Ureter (tissue), 1 donor: ENCODE results near the gene ERFE. TPM values are rescaled to one million over a fixed set of nuclear protein-coding genes. Genes with fewer than 3 reads are reported as not detected.
"Not testable (repeated sequence)": the region's sequence is repeated elsewhere in the genome, so short reads cannot be mapped to it uniquely, and the experiment has no call there.

Experiments
- DNase-seq: peaks from one replicate; pipeline ENCODE4 v3.0.0-alpha.2; 2020; ENCODE audit warnings: low spot score
- total RNA-seq: library from RNA; stranded (reverse); gene quantifications from one replicate; pipeline ENCODE4 v1.2.4, GENCODE V29; 2023
- donor health status: DM: yes; HTN: yes; CAD: no.

The ERFE gene
- 1.8 TPM for total RNA-seq

- no peak for DNase-seq
Measured at GRCh38 chr2:238158509-238159070, at the start of gene ERFE. TSS of gene ERFE (plus strand) at chr2:238158970. CDS start at chr2:238159008, 38 bp downstream.

GRCh38 chr2:238113611-238114010 lies 45.2 kb upstream of the ERFE start:
- DNase-seq = no peak

- DNase-seq = no peak
Measured at GRCh38 chr2:238114331-238114841, 44.4 kb upstream of the ERFE start.

GRCh38 chr2:238114851-238115660 lies 43.7 kb upstream of the ERFE start:
- DNase-seq = no peak

GRCh38 chr2:238115709-238116108 lies 43.1 kb upstream of the ERFE start:
- not testable (repeated sequence) for DNase-seq

GRCh38 chr2:238116298-238117198 lies 42.2 kb upstream of the ERFE start:
- no peak for DNase-seq

GRCh38 chr2:238117199-238118154 lies 41.3 kb upstream of the ERFE start:
- no peak for DNase-seq

GRCh38 chr2:238119756-238120462 lies 38.9 kb upstream of the ERFE start:
- no peak for DNase-seq

GRCh38 chr2:238120463-238121298 lies 38.1 kb upstream of the ERFE start:
- DNase-seq = no peak

GRCh38 chr2:238121511-238122286 lies 37.1 kb upstream of the ERFE start:
- no peak for DNase-seq

GRCh38 chr2:238122287-238123217 lies 36.2 kb upstream of the ERFE start:
- DNase-seq = no peak

GRCh38 chr2:238123218-238123971 lies 35.4 kb upstream of the ERFE start:
- DNase-seq = no peak

- DNase-seq = no peak
Measured at GRCh38 chr2:238123991-238124470, 34.7 kb upstream of the ERFE start.

GRCh38 chr2:238124488-238125126 lies 34.2 kb upstream of the ERFE start:
- no peak for DNase-seq

- DNase-seq = no peak
Measured at GRCh38 chr2:238125127-238125885, 33.5 kb upstream of the ERFE start.
